NB4 (cell line): Measurements from ENCODE around the gene CPED1.

Experiments used
- DNase-seq: peaks from one replicate; pipeline ENCODE4 v3.0.0; 2010; ENCODE audit warnings: low read depth
- H3K4me3 ChIP-seq: one replicate; pipeline ENCODE4 v1.5.1; 2011; ENCODE audit warnings: mild to moderate bottlenecking, low read depth, low read length, moderate library complexity
- CTCF ChIP-seq: IDR thresholded peaks from one replicate; pipeline ENCODE4 v1.5.1; 2012; ENCODE audit warnings: low read depth, low read length
- MYC ChIP-seq: IDR thresholded peaks from 2 replicates; pipeline ENCODE4 v1.6.1; 2011; ENCODE audit warnings: low read depth, low read length
- POLR2A ChIP-seq: IDR thresholded peaks from 2 replicates; pipeline ENCODE4 v1.6.1; 2011; ENCODE audit warnings: mild to moderate bottlenecking; ENCODE audit not compliant: insufficient read length; ENCODE audit errors: extremely low read depth
- TF ChIP-seq, protein P1 (sequence below): IDR thresholded peaks from 2 replicates; pipeline ENCODE4 v1.6.1; 2011; ENCODE audit warnings: low read depth, low read length

CPED1 gene

DNA sequence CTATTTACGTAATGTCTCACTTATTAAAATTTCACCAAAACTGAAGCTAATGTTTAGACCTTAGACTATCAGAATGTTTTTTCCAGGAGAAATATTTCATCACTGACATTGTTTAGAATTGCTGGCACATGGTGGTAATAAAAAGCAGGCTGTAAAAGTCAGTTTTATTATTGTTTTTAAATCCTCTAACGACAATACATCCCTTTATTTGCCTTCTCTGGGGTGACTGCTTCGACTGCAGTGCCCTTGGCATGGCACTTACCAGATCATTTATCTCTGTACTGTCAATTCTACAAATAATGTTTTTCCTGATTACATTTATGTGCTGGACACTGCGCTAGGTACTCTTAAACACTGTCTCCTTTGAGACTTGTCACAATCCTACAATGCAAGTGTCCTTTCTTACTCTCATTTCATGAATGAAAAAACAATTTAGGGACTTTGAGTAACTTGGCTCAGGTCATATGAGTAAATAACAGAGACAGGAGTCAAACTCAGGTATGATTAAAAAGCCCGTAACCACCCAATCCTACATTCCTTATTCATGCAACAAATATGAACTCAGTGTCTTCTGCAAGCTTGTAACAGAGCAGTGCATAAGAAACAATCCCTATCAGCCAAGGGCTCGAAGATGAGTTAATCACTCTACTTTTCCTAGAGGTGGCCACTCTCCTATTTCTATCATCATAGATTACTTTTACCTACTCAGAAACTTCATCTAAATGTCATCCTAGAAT is 43.5 kb upstream of the CPED1 start:
- DNase-seq = no peak
- TF ChIP-seq CTCF (no peak), POLR2A (no peak), MYC (no peak)
- no peak overlapping the region for H3K4me3 ChIP-seq

DNA sequence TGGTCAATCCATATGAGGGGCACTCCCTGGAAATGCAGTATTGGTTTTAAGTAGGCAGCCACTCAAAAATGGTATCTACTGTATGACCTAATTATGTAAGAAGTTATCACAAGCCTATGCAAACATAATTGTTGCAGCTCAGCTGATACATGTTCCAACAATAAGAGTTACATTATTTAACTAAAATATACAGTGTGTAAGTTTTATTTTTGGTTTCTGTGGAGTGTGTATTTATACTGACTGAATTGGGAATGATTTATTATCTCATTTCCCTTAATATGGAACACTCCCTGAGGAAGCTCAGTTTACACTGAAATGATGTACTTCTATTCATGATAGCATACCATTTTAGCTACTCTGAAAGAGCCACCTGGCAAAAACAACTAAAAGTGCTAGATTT is 40.5 kb upstream of the CPED1 start:
- no peak overlapping the region for H3K4me3 ChIP-seq
- DNase-seq = no peak
- TF ChIP-seq, protein P1, sequence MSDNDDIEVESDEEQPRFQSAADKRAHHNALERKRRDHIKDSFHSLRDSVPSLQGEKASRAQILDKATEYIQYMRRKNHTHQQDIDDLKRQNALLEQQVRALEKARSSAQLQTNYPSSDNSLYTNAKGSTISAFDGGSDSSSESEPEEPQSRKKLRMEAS = no peak
- TF ChIP-seq MYC (no peak), POLR2A (no peak), CTCF (no peak)

- TF ChIP-seq POLR2A = no peak
- no peak for TF ChIP-seq CTCF
- TF ChIP-seq MYC = no peak
- TF ChIP-seq, protein P1 = no peak
- DNase-seq = peak; percentile 29
- peak overlapping the region; percentile 70 for H3K4me3 ChIP-seq
Measured at GRCh38 chr7:120949393-120949911, 39.1 kb upstream of the CPED1 start.

DNA sequence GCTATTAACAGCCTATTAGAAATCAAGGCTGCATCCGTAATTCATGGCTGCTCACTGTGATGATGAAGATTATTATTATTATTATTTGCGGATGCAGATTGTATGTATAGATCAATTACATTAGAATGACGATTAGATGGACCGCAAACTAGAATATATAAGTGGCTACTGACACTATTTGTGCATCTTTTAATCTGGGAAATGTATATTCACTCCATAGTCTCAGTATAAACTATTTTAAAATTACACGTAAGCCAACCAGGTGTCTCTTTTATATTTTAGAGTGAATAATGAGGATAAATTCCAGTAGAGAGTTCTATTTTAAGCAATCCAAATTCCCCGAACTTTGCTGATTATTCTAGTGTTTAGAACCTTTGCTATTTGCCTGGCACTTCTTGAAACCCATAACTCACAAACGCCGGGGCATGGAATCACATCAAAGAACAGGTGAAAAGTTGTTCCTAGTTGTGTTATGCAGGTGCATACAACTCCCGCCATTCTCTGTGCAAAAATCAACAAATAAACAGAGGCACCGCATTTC is 38.4 kb upstream of the CPED1 start:
- peak; percentile 19 for DNase-seq
- peak overlapping the region; percentile 70 for H3K4me3 ChIP-seq
- TF ChIP-seq MYC (no peak; the same call in 1 of the 2 replicates), POLR2A (no peak), CTCF (no peak)
- TF ChIP-seq, protein P1 = no peak

GRCh38 chr7:120950539-120951308 is 37.8 kb upstream of the CPED1 start, which contains the start of gene ING3:
TSS of gene ING3 (plus strand) at chr7:120950777. CDS start at chr7:120950897, 120 bp downstream.
- TF ChIP-seq MYC (peak; percentile 74), CTCF (no peak), POLR2A (peak; percentile 21)
- TF ChIP-seq, protein P1 = peak; percentile 71; the same call in 1 of the 2 replicates
- H3K4me3 ChIP-seq = peak within 1 kb of the TSS; percentile 70
- DNase-seq = peak; percentile 99
